Uterus (tissue), 4 donors: ENCODE measurements around the gene MED13L. TPM values are rescaled to one million over a fixed set of nuclear protein-coding genes. Genes with fewer than 3 reads are reported as not detected.

Source experiments
- DNase-seq, 2 donors: peaks; one replicate each; pipeline ENCODE4 v3.0.0-alpha.2; 2019 to 2020
- H3K27ac ChIP-seq, 2 donors: fragments of 200-600 bp; sonication (generic); 1 replicate in 1 of 2; 2 replicates in 1 of 2; pipeline ENCODE4 v1.5.1; 2016 to 2018
- H3K27me3 ChIP-seq, 2 donors: fragments of 200-600 bp; sonication (generic); one replicate each; pipeline ENCODE4 v1.5.1; 2018 to 2019; ENCODE audit warnings: control low read depth in 1 of 2
- H3K36me3 ChIP-seq, 2 donors: fragments of 200-600 bp; sonication (generic); one replicate each; pipeline ENCODE4 v1.5.1; 2019; ENCODE audit warnings: control low read depth in 1 of 2
- H3K4me1 ChIP-seq, 2 donors: fragments of 200-600 bp; sonication (generic); one replicate each; pipeline ENCODE4 v1.5.1; 2018 to 2019; ENCODE audit warnings: control low read depth in 1 of 2
- H3K4me3 ChIP-seq, 2 donors: fragments of 200-600 bp; sonication (generic); 1 replicate in 1 of 2; 2 replicates in 1 of 2; pipeline ENCODE4 v1.5.1; 2018 to 2019; ENCODE audit warnings: mild to moderate bottlenecking in 1 of 2
- H3K9me3 ChIP-seq, 2 donors: fragments of 200-600 bp; sonication (generic); one replicate each; pipeline ENCODE4 v1.5.1; 2019; ENCODE audit warnings: control low read depth in 1 of 2
- POLR2A ChIP-seq, 2 donors: fragments of 450-650 bp; IDR thresholded peaks; one replicate each; pipeline ENCODE4 v1.6.1; 2016; ENCODE audit warnings: antibody characterized with exemption in 2 of 2, mild to moderate bottlenecking in 1 of 2, moderate library complexity in 1 of 2
- intact Hi-C: fragments of 100-400 bp; cut with DNase I; formaldehyde crosslinking; loops from one replicate; pipeline ENCODE4 v1.15.1; 2023; ENCODE audit warnings: low total_unique reads
- total RNA-seq, 4 donors: library from RNA; depleted of rRNA in 3 of 4; stranded (reverse); fragments of >200 nt in 3 of 4; gene quantifications; one replicate each; pipeline versions ENCODE4 v1.1.0 to v1.2.4, GENCODE V29; 2014 to 2023
- TF ChIP-seq, protein P1 (sequence below), 4 experiments: fragments of 200-600 bp in 2 of 4; fragments of 450-650 bp in 2 of 4; sonication (generic) in 2 of 4; IDR thresholded peaks; one replicate each; pipeline ENCODE4 v1.5.1; 2016 to 2019; ENCODE audit warnings: antibody characterized with exemption in 4 of 4, mild to moderate bottlenecking in 2 of 4, moderate library complexity in 1 of 4
- donor health status: DM: yes; HTN: yes; CAD: no.

The MED13L gene
- total RNA-seq, 4 donors from 2014 or later, result 189 to 314 (median 254) TPM

DNA sequence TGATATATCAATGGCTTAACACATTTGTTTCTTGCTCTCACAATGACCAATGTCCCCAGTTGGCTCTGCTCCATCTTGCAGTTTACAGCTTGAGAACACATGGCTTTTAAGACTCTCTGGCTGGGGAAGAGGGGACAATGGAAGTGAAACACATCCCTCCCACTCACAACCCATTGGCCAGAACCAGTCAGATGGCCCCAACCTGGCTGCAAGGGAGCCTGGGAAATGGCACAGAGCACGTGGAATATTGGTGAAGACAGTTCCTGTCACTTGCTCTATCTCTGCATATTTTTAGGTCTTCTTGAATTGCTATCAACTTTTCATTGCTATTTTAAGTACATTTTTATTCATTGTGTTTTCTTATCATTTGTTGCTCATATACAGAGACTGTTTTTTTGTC, 345.4 kb downstream of the MED13L start:
- no peaks in the 10 kb centered on the region for H3K4me1 ChIP-seq
- H3K27me3 ChIP-seq, result no peaks in the 10 kb centered on the region
- no peak overlapping the region for H3K27ac ChIP-seq
- no peaks in the 10 kb centered on the region for H3K9me3 ChIP-seq
- intact Hi-C loops, result no loop called here
- H3K4me3 ChIP-seq, result no peak overlapping the region
- DNase-seq, result no peak
- H3K36me3 ChIP-seq, result no peaks in the 10 kb centered on the region
- TF ChIP-seq, protein P1, sequence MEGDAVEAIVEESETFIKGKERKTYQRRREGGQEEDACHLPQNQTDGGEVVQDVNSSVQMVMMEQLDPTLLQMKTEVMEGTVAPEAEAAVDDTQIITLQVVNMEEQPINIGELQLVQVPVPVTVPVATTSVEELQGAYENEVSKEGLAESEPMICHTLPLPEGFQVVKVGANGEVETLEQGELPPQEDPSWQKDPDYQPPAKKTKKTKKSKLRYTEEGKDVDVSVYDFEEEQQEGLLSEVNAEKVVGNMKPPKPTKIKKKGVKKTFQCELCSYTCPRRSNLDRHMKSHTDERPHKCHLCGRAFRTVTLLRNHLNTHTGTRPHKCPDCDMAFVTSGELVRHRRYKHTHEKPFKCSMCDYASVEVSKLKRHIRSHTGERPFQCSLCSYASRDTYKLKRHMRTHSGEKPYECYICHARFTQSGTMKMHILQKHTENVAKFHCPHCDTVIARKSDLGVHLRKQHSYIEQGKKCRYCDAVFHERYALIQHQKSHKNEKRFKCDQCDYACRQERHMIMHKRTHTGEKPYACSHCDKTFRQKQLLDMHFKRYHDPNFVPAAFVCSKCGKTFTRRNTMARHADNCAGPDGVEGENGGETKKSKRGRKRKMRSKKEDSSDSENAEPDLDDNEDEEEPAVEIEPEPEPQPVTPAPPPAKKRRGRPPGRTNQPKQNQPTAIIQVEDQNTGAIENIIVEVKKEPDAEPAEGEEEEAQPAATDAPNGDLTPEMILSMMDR (IDR thresholded peaks at IDR 0.05), result no peak
- no peak for TF ChIP-seq POLR2A (IDR thresholded peaks at IDR 0.05)

DNA sequence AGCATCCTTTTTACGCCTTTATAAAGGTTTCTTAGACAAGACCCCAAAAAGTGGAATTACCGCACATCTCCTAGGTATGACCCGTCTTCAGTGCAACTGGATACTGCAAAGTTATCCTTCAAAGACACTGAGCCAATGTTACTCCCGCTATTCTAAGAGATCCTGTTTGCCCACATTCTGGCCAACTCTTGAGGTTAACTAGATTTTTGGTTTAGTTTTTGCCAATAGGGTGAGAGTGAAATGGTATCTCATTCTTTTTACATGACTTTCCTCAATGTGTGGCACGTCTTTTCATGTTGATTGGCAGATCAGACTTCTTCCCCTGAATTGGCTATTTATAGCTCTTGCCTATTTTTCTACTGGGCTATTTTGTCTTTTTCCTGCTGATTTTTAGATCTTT, 347.2 kb downstream of the MED13L start:
- Histone ChIP-seq H3K27ac (no peak overlapping the region), H3K4me3 (no peak overlapping the region), H3K36me3 (no peaks in the 10 kb centered on the region), H3K4me1 (no peaks in the 10 kb centered on the region), H3K9me3 (no peaks in the 10 kb centered on the region), H3K27me3 (no peaks in the 10 kb centered on the region)
- no peak for DNase-seq
- intact Hi-C loops, result no loop called here
- TF ChIP-seq, protein P1 (IDR thresholded peaks at IDR 0.05), result no peak
- no peak for TF ChIP-seq POLR2A (IDR thresholded peaks at IDR 0.05)

DNA sequence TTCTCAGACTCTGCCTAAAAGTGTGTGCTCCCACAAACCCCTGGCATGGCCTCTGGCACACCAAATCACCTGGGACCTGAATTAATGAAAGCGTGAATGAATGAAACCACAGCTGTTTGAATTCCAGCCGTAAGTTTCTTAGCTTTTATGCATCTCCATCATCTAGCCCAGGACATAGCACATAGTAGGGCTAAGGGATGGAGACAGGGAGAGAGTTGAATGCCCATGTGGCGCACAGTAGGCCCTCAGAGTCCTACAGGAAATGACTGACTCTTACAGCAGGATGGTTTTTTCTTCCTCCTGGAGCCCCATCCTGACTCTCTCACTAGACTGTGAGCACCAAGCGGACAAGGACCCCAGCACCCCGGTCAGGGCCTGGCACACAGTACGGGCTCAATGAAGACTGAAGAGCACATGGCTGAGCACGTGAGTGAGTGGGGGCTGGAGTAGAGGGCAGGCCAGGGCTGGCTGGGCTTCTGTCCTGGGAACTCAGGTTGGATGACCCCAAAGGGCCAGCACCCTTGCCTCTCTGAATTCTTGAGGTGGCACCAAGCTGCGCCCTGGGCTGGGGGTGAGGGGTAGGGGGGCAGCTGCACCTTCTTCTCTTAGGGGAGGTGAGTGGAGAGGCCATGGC, 351.3 kb downstream of the MED13L start:
- H3K27me3 ChIP-seq, result no peaks in the 10 kb centered on the region
- no peaks in the 10 kb centered on the region for H3K4me1 ChIP-seq
- TF ChIP-seq POLR2A (IDR thresholded peaks at IDR 0.05), result no peak
- TF ChIP-seq, protein P1 (IDR thresholded peaks at IDR 0.05), result no peak
- intact Hi-C loops, result no loop called here
- no peaks in the 10 kb centered on the region for H3K36me3 ChIP-seq
- H3K4me3 ChIP-seq, result no peak overlapping the region
- H3K27ac ChIP-seq, result no peak overlapping the region
- DNase-seq, result no peak
- H3K9me3 ChIP-seq, result peaks cover 0 to 4% of the 10 kb centered on the region in 2 donors

DNA sequence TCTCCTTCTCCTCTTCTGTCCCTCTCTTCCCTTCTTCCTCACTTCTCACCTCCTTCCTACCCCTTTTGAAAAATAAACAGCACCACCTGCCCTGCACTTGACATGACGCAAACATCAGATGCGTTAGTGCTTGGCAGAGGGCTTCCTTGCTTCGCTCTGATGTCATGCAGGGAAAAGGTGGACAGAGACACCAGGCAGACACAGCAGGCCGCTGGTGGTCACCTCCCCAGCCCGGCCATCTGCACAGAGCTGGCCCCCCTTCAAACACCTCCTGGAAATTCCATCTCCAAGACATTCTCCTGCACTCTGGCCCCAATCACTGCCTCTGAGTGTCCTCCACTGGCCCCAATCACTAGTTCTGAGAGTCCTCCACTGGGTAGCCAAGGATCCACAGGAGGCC, 353.6 kb downstream of the MED13L start:
- Histone ChIP-seq H3K4me3 (no peak overlapping the region), H3K27ac (no peak overlapping the region), H3K9me3 (peaks cover 0 to 4% of the 10 kb centered on the region in 2 donors), H3K27me3 (no peaks in the 10 kb centered on the region), H3K4me1 (no peaks in the 10 kb centered on the region), H3K36me3 (no peaks in the 10 kb centered on the region)
- no peak for TF ChIP-seq POLR2A (IDR thresholded peaks at IDR 0.05)
- TF ChIP-seq, protein P1 (IDR thresholded peaks at IDR 0.05), result no peak
- intact Hi-C loops, result no loop called here
- DNase-seq, result no peak

DNA sequence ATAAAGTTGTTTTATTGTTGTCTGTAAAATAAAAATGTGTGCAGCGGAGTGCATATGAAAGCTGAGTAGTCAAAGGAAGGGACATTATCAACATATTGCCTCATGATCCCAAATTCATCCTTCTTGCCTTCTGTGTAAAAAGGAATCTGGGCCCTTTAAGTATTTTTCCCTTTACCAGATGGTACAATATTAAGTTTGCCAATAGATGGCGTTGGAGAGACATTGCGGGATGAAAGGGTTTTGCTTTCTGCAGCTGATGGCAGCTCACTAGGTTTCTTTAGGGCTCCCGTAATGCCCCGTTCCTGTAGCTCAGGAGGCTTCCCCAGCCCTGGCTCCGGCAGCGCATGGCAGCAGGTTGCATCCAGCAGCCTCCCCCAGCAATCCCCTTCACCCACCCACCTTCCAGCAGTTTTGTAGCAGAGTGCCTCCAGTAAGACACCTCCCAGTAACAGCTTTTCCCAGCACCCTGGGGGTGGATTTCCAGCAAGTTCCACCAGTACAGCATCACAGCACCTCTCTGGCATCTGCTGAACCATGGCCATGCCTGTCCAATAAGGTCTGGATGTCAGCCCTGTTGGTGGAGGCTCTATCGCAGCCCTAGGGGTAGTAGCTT, 354.4 kb downstream of the MED13L start:
- Histone ChIP-seq H3K36me3 (no peaks in the 10 kb centered on the region), H3K27me3 (no peaks in the 10 kb centered on the region), H3K9me3 (peaks cover 0 to 4% of the 10 kb centered on the region in 2 donors), H3K27ac (no peak overlapping the region), H3K4me3 (no peak overlapping the region), H3K4me1 (no peaks in the 10 kb centered on the region)
- no peak for DNase-seq
- intact Hi-C loops, result no loop called here
- TF ChIP-seq, protein P1 (IDR thresholded peaks at IDR 0.05), result no peak
- no peak for TF ChIP-seq POLR2A (IDR thresholded peaks at IDR 0.05)
